Measurements from ENCODE around the gene VWA8. TPM values are rescaled to one million over a fixed set of nuclear protein-coding genes. Genes with fewer than 3 reads are reported as not detected.
"Not testable (repeated sequence)": the region's sequence is repeated elsewhere in the genome, so short reads cannot be mapped to it uniquely, and the experiment has no call there.

The VWA8 gene
- total RNA-seq, 1 donor from 2014 or later, result 9.8 TPM

GRCh38 chr13:41820581-41821237 is 140.2 kb downstream of the VWA8 start:
- TF ChIP-seq, protein P1, sequence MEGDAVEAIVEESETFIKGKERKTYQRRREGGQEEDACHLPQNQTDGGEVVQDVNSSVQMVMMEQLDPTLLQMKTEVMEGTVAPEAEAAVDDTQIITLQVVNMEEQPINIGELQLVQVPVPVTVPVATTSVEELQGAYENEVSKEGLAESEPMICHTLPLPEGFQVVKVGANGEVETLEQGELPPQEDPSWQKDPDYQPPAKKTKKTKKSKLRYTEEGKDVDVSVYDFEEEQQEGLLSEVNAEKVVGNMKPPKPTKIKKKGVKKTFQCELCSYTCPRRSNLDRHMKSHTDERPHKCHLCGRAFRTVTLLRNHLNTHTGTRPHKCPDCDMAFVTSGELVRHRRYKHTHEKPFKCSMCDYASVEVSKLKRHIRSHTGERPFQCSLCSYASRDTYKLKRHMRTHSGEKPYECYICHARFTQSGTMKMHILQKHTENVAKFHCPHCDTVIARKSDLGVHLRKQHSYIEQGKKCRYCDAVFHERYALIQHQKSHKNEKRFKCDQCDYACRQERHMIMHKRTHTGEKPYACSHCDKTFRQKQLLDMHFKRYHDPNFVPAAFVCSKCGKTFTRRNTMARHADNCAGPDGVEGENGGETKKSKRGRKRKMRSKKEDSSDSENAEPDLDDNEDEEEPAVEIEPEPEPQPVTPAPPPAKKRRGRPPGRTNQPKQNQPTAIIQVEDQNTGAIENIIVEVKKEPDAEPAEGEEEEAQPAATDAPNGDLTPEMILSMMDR (conservative IDR thresholded peaks at IDR 0.05; ENCODE audit: low read depth, low read length), result no peak
- no peak overlapping the region for H3K4me3 ChIP-seq (ENCODE audit: low read depth, low read length)
- DNase-seq (ENCODE audit: low read depth), result no peak

- no peak overlapping the region for H3K4me3 ChIP-seq (ENCODE audit: low read depth, low read length)
- no peak for DNase-seq (ENCODE audit: low read depth)
- TF ChIP-seq, protein P1 (conservative IDR thresholded peaks at IDR 0.05; ENCODE audit: low read depth, low read length), result no peak
Measured at GRCh38 chr13:41816057-41816456, 144.9 kb downstream of the VWA8 start.

DNA sequence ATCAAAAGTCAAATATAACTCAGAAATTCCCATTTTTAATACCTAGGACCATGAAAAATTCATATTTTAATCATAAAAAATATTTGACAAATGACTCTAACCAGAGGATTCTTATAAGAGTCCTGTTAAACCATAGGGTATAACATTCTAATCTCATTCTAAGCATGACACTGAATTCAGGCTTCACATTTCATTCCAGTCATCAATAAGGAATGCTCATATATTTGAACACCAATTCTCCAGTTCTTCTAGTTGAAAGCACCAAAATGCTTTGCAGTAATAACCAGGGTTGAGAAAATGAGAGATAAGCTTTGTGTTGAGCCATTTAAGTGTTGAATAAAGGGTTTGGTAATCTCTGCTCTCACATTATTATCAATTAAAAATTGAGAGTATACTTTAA is 147.5 kb downstream of the VWA8 start:
- TF ChIP-seq, protein P1 (conservative IDR thresholded peaks at IDR 0.05; ENCODE audit: low read depth, low read length), result no peak

GRCh38 chr13:41812851-41813250 is 148.1 kb downstream of the VWA8 start:
- H3K4me3 ChIP-seq (ENCODE audit: low read depth, low read length), result no peak overlapping the region
- DNase-seq (ENCODE audit: low read depth), result no peak
- TF ChIP-seq, protein P1 (conservative IDR thresholded peaks at IDR 0.05; ENCODE audit: low read depth, low read length), result no peak

More for the DNA sequence above, 147.5 kb downstream of the VWA8 start:
- no peak overlapping the region for H3K4me3 ChIP-seq (ENCODE audit: low read depth, low read length)
- DNase-seq (ENCODE audit: low read depth), result no peak

GRCh38 chr13:41812237-41812636 is 148.7 kb downstream of the VWA8 start:
- TF ChIP-seq, protein P1 (conservative IDR thresholded peaks at IDR 0.05; ENCODE audit: low read depth, low read length), result no peak

GRCh38 chr13:41811588-41812021 is 149.3 kb downstream of the VWA8 start:
- no peak for DNase-seq (ENCODE audit: low read depth)
- TF ChIP-seq, protein P1 (conservative IDR thresholded peaks at IDR 0.05; ENCODE audit: low read depth, low read length), result no peak
- H3K4me3 ChIP-seq (ENCODE audit: low read depth, low read length), result no peak overlapping the region

More at GRCh38 chr13:41812237-41812636, 148.7 kb downstream of the VWA8 start:
- H3K4me3 ChIP-seq (ENCODE audit: low read depth, low read length), result no peak overlapping the region
- DNase-seq (ENCODE audit: low read depth), result no peak

DNA sequence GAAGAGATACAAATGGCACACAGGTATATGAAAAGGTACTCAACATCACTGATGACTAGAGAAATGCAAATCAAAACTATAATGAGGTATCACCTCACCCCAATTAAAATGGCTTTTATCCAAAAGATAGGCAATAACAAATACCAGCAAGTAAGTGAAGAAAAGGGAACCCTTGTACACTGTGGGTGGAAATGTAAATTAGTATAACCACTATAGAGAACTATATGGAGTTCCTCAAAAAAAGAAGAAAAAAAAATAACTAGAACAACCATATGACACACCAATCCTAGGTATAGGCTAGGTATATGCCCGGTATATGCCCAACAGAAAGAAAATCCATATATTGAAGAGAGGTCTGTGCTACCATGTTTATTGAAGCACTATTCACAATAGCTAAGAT is 150.9 kb downstream of the VWA8 start:
- no peak overlapping the region for H3K4me3 ChIP-seq (ENCODE audit: low read depth, low read length)
- no peak for DNase-seq (ENCODE audit: low read depth)
- TF ChIP-seq, protein P1 (conservative IDR thresholded peaks at IDR 0.05; ENCODE audit: low read depth, low read length), result no peak

DNA sequence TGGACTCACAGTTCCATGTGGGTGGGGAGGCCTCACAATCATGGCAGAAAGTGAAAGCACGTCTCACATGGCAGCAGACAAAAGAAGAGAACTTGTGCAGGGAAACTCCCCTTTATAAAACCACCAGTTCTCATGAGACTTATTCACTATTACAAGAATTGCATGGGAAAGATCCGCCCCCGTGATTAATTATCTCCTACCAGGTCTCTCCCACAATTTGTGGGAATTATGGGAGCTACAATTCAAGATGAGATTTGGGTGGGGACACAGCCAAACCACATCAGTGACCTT is 157.5 kb downstream of the VWA8 start:
- DNase-seq (ENCODE audit: low read depth); H3K4me3 ChIP-seq (ENCODE audit: low read depth, low read length): not testable (repeated sequence)
